Eye (tissue), 1 donor: Measurements from ENCODE around the gene C12orf75.
A peak's percentile ranks its signal among the peaks of the same experiment; 100 is the strongest.
"Not testable (repeated sequence)": the region's sequence is repeated elsewhere in the genome, so short reads cannot be mapped to it uniquely, and the experiment has no call there.

Experiments
- DNase-seq: peaks from one replicate; pipeline ENCODE4 v3.0.0-alpha.2; 2015

The C12orf75 gene

GRCh38 chr12:105338966-105339365, 8.5 kb downstream of the C12orf75 start:
- no peak for DNase-seq

- no peak for DNase-seq
Observed at GRCh38 chr12:105341010-105341409, 10.5 kb downstream of the C12orf75 start.

DNA sequence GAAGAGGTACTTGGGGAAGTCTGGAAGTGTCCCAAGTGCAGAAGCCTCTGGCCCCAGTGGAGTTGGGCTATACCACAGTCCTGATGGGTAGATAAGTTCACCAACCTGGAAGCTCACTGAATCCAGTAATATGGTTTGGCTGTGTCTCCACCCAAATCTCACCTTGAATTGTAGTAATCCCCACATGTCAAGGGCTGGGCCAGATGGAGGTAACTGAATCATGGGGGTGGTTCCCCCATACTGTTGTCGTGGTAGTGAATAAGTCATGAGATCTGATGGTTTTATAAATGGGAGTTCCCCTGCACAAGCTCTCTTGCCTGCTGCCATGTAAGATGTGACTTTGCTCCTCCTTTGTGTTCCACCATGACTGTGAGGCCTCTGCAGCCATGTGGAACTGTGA, 11.1 kb downstream of the C12orf75 start:
- DNase-seq: not testable (repeated sequence)

GRCh38 chr12:105342464-105342863, 12.0 kb downstream of the C12orf75 start:
- no peak for DNase-seq

- no peak for DNase-seq
Observed at GRCh38 chr12:105343836-105344235, 13.3 kb downstream of the C12orf75 start.

- DNase-seq: peak; percentile 33
Observed at GRCh38 chr12:105347499-105347898, 17.0 kb downstream of the C12orf75 start.

GRCh38 chr12:105348142-105348541, 17.7 kb downstream of the C12orf75 start:
- no peak for DNase-seq

DNA sequence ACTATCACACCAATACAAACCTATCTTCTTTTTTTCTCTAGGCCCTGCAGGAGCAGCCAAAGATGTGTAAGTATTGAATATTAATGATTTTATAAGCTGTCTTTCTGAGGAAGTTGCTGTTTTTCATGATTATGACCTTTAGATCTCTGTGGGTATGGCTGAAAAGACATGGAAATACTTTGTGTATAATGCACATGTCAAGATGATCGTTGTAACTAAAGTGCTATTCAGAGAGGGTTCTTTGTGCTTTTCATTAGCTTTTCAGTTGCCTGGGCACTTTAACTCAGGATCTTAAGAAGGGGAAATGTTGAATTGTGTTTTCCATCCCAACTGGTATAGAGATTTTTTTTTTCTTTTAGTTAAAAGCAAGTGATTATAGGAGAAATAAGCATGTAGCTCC, 18.1 kb downstream of the C12orf75 start:
- DNase-seq: no peak

DNA sequence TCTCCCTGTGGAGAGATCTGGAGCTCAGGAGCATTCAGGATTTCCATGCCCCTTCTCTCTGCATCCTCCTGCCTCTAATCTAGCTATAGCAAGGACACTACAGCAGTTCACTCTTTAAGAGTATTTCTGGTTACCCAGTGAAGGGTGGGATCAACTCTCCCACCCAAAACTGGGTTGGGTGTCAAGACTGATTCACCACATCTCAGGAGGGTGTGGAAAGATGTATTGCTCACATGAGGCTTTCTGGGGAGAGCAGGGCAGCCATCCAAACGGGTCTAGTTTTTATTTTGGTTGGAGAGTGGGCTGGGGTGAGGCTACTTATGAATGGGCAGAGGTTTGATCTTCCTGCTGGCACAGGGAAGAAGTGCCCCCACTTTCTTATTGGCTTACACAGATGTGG, 18.6 kb downstream of the C12orf75 start:
- DNase-seq: no peak

GRCh38 chr12:105351523-105351922, 21.0 kb downstream of the C12orf75 start:
- DNase-seq: no peak

- DNase-seq: no peak
Observed at GRCh38 chr12:105352052-105352451, 21.6 kb downstream of the C12orf75 start.

- no peak for DNase-seq
Observed at GRCh38 chr12:105352940-105353635, 22.6 kb downstream of the C12orf75 start.

DNA sequence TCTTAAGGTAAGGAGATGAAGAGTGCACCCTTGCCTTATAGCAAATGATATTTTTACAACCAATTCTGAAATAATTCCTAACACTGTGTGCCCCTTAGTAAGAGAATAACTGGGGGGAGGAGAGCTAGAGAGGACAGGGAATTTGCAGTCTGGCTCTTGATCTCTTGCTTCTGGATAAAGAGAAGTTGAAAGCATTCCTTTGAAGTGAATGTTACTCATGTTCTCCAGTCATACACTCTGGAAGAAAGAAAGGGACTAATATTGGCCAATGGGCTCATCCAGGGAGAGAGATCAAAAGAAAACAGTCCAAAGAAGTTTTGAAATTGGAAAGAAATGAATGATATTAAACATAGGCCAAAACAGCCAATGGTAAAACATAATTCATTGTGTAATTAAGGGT, 25.3 kb downstream of the C12orf75 start:
- no peak for DNase-seq

DNA sequence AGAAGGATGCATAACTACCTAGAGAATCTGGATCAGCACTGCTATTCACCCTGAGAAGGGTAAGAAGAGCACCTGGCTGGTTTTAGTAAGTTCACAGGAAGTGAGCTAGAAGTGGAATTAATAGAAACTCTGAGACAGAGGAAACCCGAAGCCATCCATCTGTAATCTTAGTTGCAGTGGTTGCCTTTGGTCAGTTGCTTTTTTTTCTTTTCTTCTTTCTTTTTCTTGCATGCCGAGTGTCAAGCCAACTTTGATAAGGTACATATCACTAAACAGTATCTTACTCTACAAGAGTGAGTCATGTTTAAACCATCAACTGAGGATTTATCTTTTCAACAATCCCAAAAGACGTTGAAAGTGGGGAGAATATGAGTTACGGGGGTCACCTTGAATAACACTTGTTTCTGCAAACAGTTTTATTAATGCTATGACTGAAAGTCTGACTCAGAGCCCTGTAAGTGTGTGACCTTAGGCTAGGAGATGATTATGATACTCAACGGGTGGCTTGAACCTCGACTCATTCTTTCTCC, 26.7 kb downstream of the C12orf75 start:
- DNase-seq: no peak

- no peak for DNase-seq
Observed at GRCh38 chr12:105358789-105359188, 28.3 kb downstream of the C12orf75 start.

GRCh38 chr12:105359856-105360255, 29.4 kb downstream of the C12orf75 start:
- DNase-seq: no peak

DNA sequence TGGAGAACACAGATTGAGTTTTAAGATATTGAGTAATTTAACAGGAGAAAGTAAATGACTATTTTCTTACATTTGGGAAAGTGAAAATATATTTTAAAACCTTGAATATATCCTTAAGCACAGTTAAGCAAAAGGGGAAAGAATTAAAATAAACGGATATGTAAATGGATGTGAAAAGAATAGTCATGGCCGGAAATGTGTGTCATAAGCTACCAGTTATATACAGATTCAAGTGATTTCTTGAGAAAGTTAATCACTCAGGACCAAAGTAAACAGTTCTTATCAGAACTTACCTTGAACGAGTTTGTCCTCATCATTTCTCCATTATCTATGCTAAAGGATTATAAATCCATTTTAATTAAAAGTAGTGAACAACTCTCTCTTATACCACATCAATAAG, 33.4 kb downstream of the C12orf75 start:
- no peak for DNase-seq

DNA sequence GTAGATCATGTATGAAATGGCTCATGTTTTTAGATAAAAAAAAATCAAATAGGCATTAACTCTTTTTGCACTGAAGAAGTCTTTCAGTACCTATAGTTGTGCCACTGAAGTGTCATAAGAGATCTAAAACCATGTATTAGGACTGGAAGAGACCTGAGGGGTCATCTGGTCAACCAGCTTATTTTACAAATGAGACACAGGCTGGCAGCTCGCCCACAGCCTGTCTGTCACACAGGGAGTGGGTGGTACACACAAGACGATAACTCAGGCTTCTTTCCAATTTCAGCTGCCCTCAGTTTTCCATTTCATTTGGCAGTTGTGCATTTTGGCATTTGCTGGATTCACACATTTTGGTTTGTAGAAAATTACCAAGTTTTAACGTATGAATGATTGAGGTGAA, 34.7 kb downstream of the C12orf75 start:
- no peak for DNase-seq

GRCh38 chr12:105368047-105368646, 37.7 kb downstream of the C12orf75 start:
- DNase-seq: no peak

DNA sequence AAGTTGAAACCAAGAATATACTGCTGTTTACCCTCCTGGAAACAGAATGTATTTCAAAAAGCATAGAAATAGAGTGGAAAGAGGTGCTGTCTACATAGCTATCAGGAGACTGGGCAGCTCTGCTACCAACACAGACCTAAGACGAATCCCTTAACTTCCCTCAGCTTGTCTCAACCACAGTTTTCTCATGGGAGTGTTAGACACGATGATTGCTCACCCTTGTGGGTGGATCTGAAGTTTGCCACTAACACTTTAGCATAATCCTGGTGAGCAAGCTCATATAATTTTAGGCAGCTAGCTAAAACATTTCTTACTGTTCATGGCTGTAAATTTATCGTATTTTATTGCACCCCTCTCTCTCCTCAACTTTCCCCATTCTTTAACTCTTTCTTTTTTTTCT, 38.5 kb downstream of the C12orf75 start:
- no peak for DNase-seq

- DNase-seq: no peak
Observed at GRCh38 chr12:105374303-105374702, 43.8 kb downstream of the C12orf75 start.

GRCh38 chr12:105377077-105377476, 46.6 kb downstream of the C12orf75 start:
- no peak for DNase-seq

DNA sequence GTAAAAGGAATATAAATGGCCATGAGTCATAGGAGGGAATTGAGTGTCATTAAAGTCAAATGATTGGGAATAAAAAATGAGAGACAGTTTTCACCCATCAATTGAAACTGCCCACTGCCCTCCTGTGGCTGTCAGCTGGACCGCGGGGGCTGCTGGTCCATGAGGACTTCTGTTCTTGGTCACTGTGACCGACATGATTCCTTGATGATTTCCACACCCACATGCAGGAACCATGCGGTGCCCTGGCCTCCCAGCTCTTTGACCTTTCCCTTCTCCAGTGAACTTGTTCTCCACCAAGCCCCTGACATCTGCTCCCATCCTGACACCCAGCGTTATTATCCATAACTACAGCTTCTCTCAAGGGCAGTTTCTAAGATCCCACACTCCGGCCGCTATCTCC, 48.4 kb downstream of the C12orf75 start:
- DNase-seq: no peak

- peak; percentile 92 for DNase-seq
Observed at GRCh38 chr12:105382771-105383622, 52.5 kb downstream of the C12orf75 start.
